ENCODE results near the gene ILK. TPM values are rescaled to one million over a fixed set of nuclear protein-coding genes. Genes with fewer than 3 reads are reported as not detected.
A peak's percentile ranks its signal among the peaks of the same experiment; 100 is the strongest.

ILK gene
- total and polyA plus RNA-seq, 9 donors, result 79.8 to 337 (median 140) TPM

GRCh38 chr11:6653656-6654055 lies 50.1 kb downstream of the ILK start:
- H3K4me1 ChIP-seq (ENCODE audit: insufficient read depth), result peaks cover 8% of the 10 kb centered on the region
- 59 to 65% (median 65%) methylated on average over 2 of the region's 2 CpGs for WGBS, 3 donors
- H3K36me3 ChIP-seq, result no peaks in the 10 kb centered on the region
- TF ChIP-seq POLR2A (IDR thresholded peaks at IDR 0.05) (no peak), CTCF (IDR thresholded peaks at IDR 0.05) (no peak), EP300 (IDR thresholded peaks at IDR 0.05) (no peak)
- no peak overlapping the region for H3K4me3 ChIP-seq
- no peak overlapping the region for H3K27ac ChIP-seq
- no peaks in the 10 kb centered on the region for H3K9me3 ChIP-seq
- intact Hi-C loops (cut with DNase I), result no loop called here
- H3K27me3 ChIP-seq, result no peaks in the 10 kb centered on the region
- DNase-seq, result no peak

GRCh38 chr11:6654281-6655019 lies 50.9 kb downstream of the ILK start:
- Histone ChIP-seq H3K36me3 (no peaks in the 10 kb centered on the region), H3K4me3 (peak overlapping the region; percentile 53), H3K4me1 (ENCODE audit: insufficient read depth) (peaks cover 8% of the 10 kb centered on the region), H3K27ac (peak overlapping the region; percentile 58 to 71), H3K27me3 (no peaks in the 10 kb centered on the region), H3K9me3 (no peaks in the 10 kb centered on the region)
- TF ChIP-seq CTCF (IDR thresholded peaks at IDR 0.05) (no peak), POLR2A (IDR thresholded peaks at IDR 0.05) (no peak), EP300 (IDR thresholded peaks at IDR 0.05) (no peak)
- 23 to 26% (median 24%) methylated on average over 9 of the region's 9 CpGs for WGBS, 3 donors
- intact Hi-C loops (cut with DNase I), result no loop called here
- DNase-seq, result peak in 3 of 5 donors; percentile 37 to 57 (median 40)

GRCh38 chr11:6655020-6655789 lies 51.6 kb downstream of the ILK start:
- no peaks in the 10 kb centered on the region for H3K27me3 ChIP-seq
- peak overlapping the region; percentile 53 for H3K4me3 ChIP-seq
- intact Hi-C loops (cut with DNase I), result no loop called here
- 1 to 3% (median 2%) methylated on average over 24 to 81 of the region's 84 CpGs for WGBS, 3 donors
- no peak for TF ChIP-seq CTCF (IDR thresholded peaks at IDR 0.05)
- TF ChIP-seq POLR2A (IDR thresholded peaks at IDR 0.05), result no peak
- TF ChIP-seq EP300 (IDR thresholded peaks at IDR 0.05), result no peak
- DNase-seq, result peak in 4 of 5 donors; percentile 45 to 66 (median 58)
- peaks cover 8% of the 10 kb centered on the region for H3K4me1 ChIP-seq (ENCODE audit: insufficient read depth)
- no peaks in the 10 kb centered on the region for H3K36me3 ChIP-seq
- H3K27ac ChIP-seq, result peak overlapping the region; percentile 58 to 71
- H3K9me3 ChIP-seq, result no peaks in the 10 kb centered on the region

GRCh38 chr11:6655790-6656583 lies 52.4 kb downstream of the ILK start, which contains the start of gene DCHS1:
DCHS1 (minus strand) TSS chr11:6655809; CDS start chr11:6641613, 14,196 bp downstream.
- 5 to 9% (median 8%) methylated on average over 27 to 36 of the region's 56 CpGs for WGBS, 3 donors
- Histone ChIP-seq H3K27me3 (no peaks in the 10 kb centered on the region), H3K27ac (peak within 1 kb of the TSS; percentile 58 to 71), H3K4me3 (peak within 1 kb of the TSS; percentile 53), H3K4me1 (ENCODE audit: insufficient read depth) (peaks cover 8% of the 10 kb centered on the region), H3K36me3 (no peaks in the 10 kb centered on the region), H3K9me3 (no peaks in the 10 kb centered on the region)
- intact Hi-C loops (cut with DNase I), result no loop called here
- DNase-seq, result peak; percentile 38 to 76 (median 64)
- TF ChIP-seq POLR2A (IDR thresholded peaks at IDR 0.05), result peak; percentile 20
- no peak for TF ChIP-seq EP300 (IDR thresholded peaks at IDR 0.05)
